Activated effector memory CD4-positive, alpha-beta T cell treated with Interleukin-2 at 50 U/mL for 16 hours (primary cell): ENCODE data around the gene MCTP1.
"Not testable (repeated sequence)": the region's sequence is repeated elsewhere in the genome, so short reads cannot be mapped to it uniquely, and the experiment has no call there.

Source experiments
- DNase-seq: peaks from one replicate; pipeline ENCODE4 v3.0.0-alpha.2; 2020

The MCTP1 gene

GRCh38 chr5:95251185-95251584 lies 33.7 kb downstream of the MCTP1 start:
- DNase-seq: no peak

- DNase-seq: no peak
These were observed 40.4 kb downstream of the MCTP1 start for GRCh38 chr5:95244479-95244878.

GRCh38 chr5:95241635-95242034 lies 43.3 kb downstream of the MCTP1 start:
- no peak for DNase-seq

- DNase-seq: no peak
These were observed 43.7 kb downstream of the MCTP1 start for GRCh38 chr5:95241161-95241560.

- DNase-seq: no peak
These were observed 46.2 kb downstream of the MCTP1 start for GRCh38 chr5:95238560-95239325.

- DNase-seq: no peak
These were observed 47.6 kb downstream of the MCTP1 start for GRCh38 chr5:95237324-95237723.

DNA sequence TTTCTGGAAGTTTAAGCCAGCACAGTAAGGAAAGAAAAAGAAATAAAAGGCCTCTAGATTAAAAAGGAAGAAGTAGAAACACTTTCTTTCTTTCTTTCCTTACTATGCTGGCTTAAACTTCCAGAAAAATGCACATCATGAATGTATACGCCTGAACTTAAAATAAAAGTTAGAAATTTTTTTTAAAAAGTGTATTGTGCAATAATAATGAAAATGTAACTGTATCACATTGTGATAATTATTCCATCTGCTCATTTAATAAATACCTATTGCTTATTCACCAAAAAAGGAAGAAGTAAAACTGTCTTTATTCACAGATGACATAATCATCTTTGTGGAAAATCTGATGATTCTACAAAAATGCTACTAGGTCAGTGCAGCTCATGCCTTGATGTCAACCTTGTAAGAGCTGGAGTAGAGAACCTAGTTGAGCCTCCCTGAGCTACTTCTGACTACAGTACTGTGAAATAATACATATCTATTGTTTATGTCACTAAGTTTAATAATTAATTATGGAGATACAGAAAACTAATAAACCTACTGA lies 49.4 kb downstream of the MCTP1 start:
- DNase-seq: no peak

- DNase-seq: no peak
These were observed 55.2 kb downstream of the MCTP1 start for GRCh38 chr5:95229646-95230045.

- no peak for DNase-seq
These were observed 60.0 kb downstream of the MCTP1 start for GRCh38 chr5:95224701-95225459.

DNA sequence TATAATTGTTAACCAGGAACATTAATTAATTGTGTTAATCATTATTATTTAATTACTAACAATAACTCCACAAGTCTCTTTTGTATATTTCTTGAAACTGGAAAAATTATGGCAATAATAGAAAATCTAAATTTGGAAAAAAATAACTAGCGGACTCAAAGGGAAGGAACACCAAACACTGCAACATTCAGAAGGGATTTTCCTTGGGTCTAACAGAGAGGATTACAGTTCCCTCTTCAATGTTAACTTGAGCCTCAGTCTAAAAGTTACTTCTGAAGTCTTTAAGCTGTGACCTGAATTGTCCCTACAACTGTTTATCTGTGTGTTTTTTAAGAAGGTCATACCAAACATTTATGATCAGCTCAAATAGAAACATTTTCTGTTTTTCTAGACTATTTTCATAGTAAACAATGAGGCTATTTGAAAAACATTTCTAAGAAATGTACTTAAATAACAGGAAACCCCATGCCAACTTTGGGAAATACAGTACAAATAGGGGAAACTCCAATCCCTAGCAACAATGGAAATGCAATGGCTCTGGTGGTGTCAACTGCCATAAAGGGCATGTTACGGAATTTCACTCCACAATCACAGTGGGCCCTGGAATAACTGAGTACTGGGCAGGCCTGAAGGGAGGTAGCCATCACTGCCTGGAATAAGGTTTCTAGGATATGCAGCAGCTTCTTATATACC lies 61.2 kb downstream of the MCTP1 start:
- no peak for DNase-seq

GRCh38 chr5:95222836-95223235 lies 62.1 kb downstream of the MCTP1 start:
- DNase-seq: no peak

DNA sequence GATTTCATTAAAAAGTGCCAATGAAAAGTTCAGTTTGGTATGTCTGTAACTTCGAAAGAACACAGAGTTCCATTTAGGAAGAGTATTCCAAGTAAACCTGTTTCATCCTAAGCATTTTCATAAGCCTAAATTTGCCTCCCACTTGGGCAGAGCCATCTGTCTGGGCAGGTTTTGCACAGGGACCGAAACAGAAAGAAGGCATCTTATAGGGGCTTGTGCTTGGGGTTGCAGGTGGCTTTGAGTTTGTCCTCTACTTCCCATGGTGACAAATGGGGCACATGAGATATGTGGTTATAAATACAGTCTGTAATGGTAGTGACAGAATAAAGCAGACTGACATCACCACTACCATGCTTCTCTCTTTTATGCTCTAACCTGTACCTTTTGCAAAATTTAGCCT lies 63.7 kb downstream of the MCTP1 start:
- no peak for DNase-seq

- DNase-seq: no peak
These were observed 64.5 kb downstream of the MCTP1 start for GRCh38 chr5:95220381-95220780.

- DNase-seq: no peak
These were observed 65.5 kb downstream of the MCTP1 start for GRCh38 chr5:95219411-95219810.

GRCh38 chr5:95217881-95218280 lies 67.0 kb downstream of the MCTP1 start:
- DNase-seq: no peak

DNA sequence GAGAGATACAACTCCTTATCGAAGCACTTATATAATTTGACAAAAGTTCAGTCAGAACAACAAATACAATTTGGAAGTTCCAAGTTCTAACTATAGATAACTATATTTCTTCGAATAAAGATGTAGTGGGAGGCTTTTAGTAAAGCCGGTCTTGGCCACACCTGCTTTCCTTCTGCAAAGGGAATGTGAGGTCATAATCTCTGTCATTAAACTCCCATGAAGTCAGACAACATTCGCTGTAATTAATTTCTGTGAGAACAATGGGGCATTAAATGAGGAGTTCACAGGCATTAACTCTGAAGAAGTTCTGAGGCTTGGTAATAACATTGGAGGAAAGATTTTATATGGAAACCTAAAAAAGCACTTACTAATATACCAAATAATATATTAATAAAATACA lies 67.5 kb downstream of the MCTP1 start:
- DNase-seq: no peak

GRCh38 chr5:95216136-95216955 lies 68.5 kb downstream of the MCTP1 start:
- no peak for DNase-seq

DNA sequence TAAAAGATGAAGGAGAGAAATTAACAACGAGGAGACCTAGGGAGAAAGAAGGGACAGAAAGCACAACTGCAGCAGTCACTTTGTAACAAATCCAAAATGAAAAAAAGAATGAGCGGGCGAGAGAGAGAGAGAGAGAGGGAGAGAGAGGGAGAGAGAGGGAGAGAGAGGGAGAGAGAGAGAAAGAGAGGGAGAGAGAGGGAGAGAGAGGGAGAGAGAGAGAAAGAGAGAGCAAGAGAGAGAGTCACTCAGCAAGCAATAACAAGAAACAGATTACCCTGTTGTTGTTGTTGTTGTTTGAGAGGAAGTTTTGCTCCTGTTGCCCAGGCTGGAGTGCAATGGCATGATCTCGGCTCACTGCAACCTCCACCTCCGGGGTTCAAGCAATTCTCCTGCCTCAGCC lies 77.1 kb downstream of the MCTP1 start:
- not testable (repeated sequence) for DNase-seq

DNA sequence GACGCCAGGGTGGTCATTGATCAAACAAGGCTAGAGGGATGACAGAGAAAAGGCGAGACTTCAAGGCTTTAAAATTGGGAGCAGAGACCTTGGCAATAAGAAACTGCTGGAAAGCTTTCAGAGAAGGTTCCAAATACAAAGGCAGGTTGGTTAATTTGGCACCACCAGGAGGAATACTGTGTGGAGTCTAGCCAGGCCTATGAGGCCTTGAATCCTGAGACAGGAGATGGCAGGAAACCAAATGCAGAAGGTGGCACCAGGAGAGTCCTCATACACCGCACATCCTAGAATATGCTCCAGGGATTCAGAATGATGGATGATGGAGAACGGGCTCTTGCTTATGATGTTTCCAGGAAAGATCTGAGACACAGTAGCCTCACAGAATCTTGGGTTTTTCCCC lies 90.0 kb downstream of the MCTP1 start:
- DNase-seq: no peak

DNA sequence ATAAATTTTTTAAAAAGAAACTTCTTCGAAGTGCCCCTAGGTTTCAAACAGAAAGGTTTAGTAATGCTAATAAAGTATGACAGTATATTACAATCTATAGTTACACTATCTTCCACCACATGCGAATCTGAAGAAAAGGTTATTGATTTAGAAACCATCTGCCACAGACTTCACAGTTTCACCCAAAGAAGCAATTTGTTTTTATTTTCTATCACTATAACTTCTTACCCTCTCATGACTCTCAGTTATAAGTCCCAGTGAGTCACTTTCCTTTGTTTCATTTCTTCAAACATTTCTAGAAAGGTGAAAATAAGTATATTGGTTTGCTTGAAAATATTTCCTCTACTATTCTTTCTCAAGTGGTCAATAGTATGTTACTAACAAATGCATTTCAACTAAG lies 93.6 kb downstream of the MCTP1 start:
- no peak for DNase-seq

GRCh38 chr5:95184924-95185323 lies 100.0 kb downstream of the MCTP1 start:
- no peak for DNase-seq

DNA sequence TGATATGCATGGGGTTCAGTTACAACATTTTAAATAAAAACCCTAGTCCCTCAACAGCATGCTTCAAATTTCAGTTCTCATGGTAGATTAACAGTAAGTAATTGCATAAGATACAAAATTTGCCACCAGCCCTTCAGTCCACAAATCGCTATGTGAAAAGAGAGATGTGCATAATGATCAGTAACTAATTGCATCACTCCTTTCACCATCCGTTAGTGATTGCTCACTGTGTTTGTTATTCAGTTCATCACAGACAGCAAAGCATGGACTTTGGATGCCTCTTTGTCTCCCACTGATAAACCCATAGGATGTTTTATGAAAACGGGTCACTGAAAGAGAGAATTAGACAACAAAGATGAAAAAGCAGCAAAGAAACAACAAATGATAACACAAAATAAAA lies 103.2 kb downstream of the MCTP1 start:
- no peak for DNase-seq
